ENCODE data around the gene EVA1A. TPM values are rescaled to one million over a fixed set of nuclear protein-coding genes. Genes with fewer than 3 reads are reported as not detected.

Gene EVA1A
- total RNA-seq, 8 experiments from 2014 or later = 0.36 to 9.0 (median 3.8) TPM

- 88 to 100% (median 92%) methylated on average over 1 to 3 of the region's 3 CpGs; no CpG with 5 or more reads in 7 of the 10 experiments for WGBS, 10 experiments
- in situ Hi-C loops (cut with MboI; ENCODE audit: low pct_unique_long_range_greater_than_20kb in 2 of 9, low sequenced_read_pairs in 9 of 9, unreplicated experiment in 9 of 9) = no loop called here
Observed at GRCh38 chr2:75541430-75541829, 19.3 kb downstream of the EVA1A start.

GRCh38 chr2:75540994-75541393 lies 19.7 kb downstream of the EVA1A start:
- Histone ChIP-seq H3K4me3 (no peak overlapping the region), H3K4me1 (replicated peaks in 1 of 2) (peaks cover under 1 to 4% of the 10 kb centered on the region in 2 donors), H3K27ac (no peak overlapping the region)
- in situ Hi-C loops (cut with MboI; ENCODE audit: low pct_unique_long_range_greater_than_20kb in 2 of 9, low sequenced_read_pairs in 9 of 9, unreplicated experiment in 9 of 9) = no loop called here
- no peak for ATAC-seq (replicated peaks in 6 of 8)
- WGBS, 10 experiments = 40 to 100% (median 100%) methylated on average over 1 to 3 of the region's 4 CpGs; no CpG with 5 or more reads in 3 of the 10 experiments

More at GRCh38 chr2:75541430-75541829, 19.3 kb downstream of the EVA1A start:
- Histone ChIP-seq H3K4me3 (no peak overlapping the region), H3K27ac (no peak overlapping the region), H3K4me1 (replicated peaks in 1 of 2) (peaks cover 4% of the 10 kb centered on the region in 2 donors)
- ATAC-seq (replicated peaks in 6 of 8) = no peak

GRCh38 chr2:75539955-75540716 lies 20.6 kb downstream of the EVA1A start:
- ATAC-seq (replicated peaks in 6 of 8) = no peak
- WGBS, 10 experiments = 8 to 100% (median 94%) methylated on average over 1 to 3 of the region's 3 CpGs; no CpG with 5 or more reads in 2 of the 10 experiments
- H3K4me3 ChIP-seq = no peak overlapping the region
- H3K4me1 ChIP-seq (replicated peaks in 1 of 2) = no peaks in the 10 kb centered on the region
- no peak overlapping the region for H3K27ac ChIP-seq
- in situ Hi-C loops (cut with MboI; ENCODE audit: low pct_unique_long_range_greater_than_20kb in 2 of 9, low sequenced_read_pairs in 9 of 9, unreplicated experiment in 9 of 9) = no loop called here

GRCh38 chr2:75538521-75539490 lies 21.9 kb downstream of the EVA1A start:
- no peaks in the 10 kb centered on the region for H3K4me1 ChIP-seq (replicated peaks in 1 of 2)
- 25 to 98% (median 78%) methylated on average over 2 to 6 of the region's 6 CpGs for WGBS, 10 experiments
- no peak overlapping the region for H3K4me3 ChIP-seq
- no peak for ATAC-seq (replicated peaks in 6 of 8)
- no peak overlapping the region for H3K27ac ChIP-seq
- in situ Hi-C loops (cut with MboI; ENCODE audit: low pct_unique_long_range_greater_than_20kb in 2 of 9, low sequenced_read_pairs in 9 of 9, unreplicated experiment in 9 of 9) = no loop called here

DNA sequence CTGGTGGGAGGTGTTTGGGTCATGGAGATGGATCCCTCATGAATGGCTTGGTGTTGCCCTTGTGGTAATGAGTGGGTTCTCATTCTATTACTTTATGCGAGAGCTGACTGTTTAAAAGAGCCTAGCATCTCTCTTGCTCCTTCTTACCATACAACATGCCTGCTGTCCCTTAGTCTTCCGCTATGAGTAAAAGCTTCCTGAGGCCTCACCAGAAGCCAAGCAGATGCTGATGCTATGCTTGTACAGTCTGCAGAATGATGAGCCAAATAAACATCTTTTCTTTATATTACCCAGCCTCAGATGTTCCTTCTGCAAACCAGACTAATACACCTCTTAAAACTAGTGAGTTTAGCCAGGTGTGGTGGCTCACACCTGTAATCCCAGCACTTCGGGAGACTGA lies 23.1 kb downstream of the EVA1A start:
- in situ Hi-C loops (cut with MboI; ENCODE audit: low pct_unique_long_range_greater_than_20kb in 2 of 9, low sequenced_read_pairs in 9 of 9, unreplicated experiment in 9 of 9) = no loop called here
- Histone ChIP-seq H3K4me1 (replicated peaks in 1 of 2) (no peaks in the 10 kb centered on the region), H3K27ac (no peak overlapping the region), H3K4me3 (no peak overlapping the region)
- 53 to 100% (median 100%) methylated on average over 1 to 2 of the region's 3 CpGs; no CpG with 5 or more reads in 2 of the 10 experiments for WGBS, 10 experiments
- no peak for ATAC-seq (replicated peaks in 6 of 8)

DNA sequence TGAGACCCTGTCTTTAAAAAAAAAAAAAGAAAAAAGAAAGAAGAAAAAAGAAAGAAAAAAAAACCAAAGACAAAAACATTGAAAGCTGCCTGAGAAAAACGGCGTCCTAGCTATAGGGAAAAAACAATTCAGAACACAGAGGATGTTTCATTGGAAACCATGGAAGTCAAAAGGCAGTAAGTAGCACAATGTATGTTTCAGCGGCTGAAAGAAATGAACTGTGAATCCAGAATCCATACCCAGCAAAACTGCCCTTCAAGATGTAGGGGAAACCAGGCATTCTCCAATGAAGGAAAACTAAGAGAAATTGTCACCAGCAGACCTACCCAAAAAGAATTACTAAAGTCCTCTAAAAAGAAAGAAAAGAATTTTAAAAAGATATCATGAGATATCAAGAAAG lies 27.6 kb downstream of the EVA1A start:
- in situ Hi-C loops (cut with MboI; ENCODE audit: low pct_unique_long_range_greater_than_20kb in 2 of 9, low sequenced_read_pairs in 9 of 9, unreplicated experiment in 9 of 9) = no loop called here
- 83 to 98% (median 90%) methylated on average over 2 to 3 of the region's 3 CpGs for WGBS, 10 experiments
- H3K4me3 ChIP-seq = no peak overlapping the region

GRCh38 chr2:75532488-75532887 lies 28.3 kb downstream of the EVA1A start:
- no peak overlapping the region for H3K27ac ChIP-seq
- no peak for ATAC-seq (replicated peaks in 6 of 8)
- WGBS, 10 experiments = 18 to 100% (median 78%) methylated on average over 1 of the region's 1 CpG; no CpG with 5 or more reads in 1 of the 10 experiments
- H3K4me3 ChIP-seq = no peak overlapping the region
- no peaks in the 10 kb centered on the region for H3K4me1 ChIP-seq (replicated peaks in 1 of 2)
- in situ Hi-C loops (cut with MboI; ENCODE audit: low pct_unique_long_range_greater_than_20kb in 2 of 9, low sequenced_read_pairs in 9 of 9, unreplicated experiment in 9 of 9) = no loop called here

More for the DNA sequence above, 27.6 kb downstream of the EVA1A start:
- ATAC-seq (replicated peaks in 6 of 8) = no peak
- Histone ChIP-seq H3K4me1 (replicated peaks in 1 of 2) (no peaks in the 10 kb centered on the region), H3K27ac (no peak overlapping the region)

DNA sequence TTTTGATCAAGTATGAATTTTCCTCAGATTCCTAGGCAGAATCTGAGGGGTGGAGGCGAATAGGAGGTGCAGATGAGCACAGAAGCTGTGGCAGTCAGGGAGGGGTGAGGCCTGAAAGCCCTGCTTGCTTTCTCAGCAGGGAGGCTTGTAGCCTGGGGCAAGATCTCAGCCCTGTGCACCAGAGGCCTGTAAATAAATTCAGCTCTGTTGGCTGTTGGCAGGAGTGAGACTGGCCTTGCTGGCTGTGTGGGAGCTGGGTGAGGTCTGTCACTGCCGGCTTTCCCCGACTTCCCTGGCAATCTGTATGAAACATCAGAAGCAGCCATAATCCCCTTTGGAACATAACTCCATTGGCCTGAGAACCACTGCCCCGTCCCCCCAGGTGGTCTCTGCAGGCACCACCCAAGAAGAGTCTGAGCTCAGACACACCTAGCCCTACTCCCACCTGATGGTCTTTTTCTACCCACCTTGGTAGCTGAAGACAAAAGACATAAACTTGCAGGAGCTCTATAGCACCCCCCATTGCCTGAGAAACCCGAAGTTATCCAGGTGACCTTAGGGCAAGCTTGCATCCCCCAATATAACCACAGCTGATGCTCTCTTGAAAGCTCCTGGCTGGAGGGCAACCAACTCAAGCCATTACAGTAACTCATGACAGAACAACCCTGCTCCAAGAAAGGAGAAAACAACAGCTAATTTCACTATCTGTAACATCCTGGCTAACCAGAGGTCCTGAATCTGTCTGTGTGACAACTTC lies 32.3 kb downstream of the EVA1A start:
- Histone ChIP-seq H3K27ac (no peak overlapping the region), H3K4me3 (no peak overlapping the region), H3K4me1 (replicated peaks in 1 of 2) (no peaks in the 10 kb centered on the region)
- WGBS, 10 experiments = 20 to 100% (median 80%) methylated on average over 1 to 4 of the region's 5 CpGs; no CpG with 5 or more reads in 2 of the 10 experiments
- in situ Hi-C loops (cut with MboI; ENCODE audit: low pct_unique_long_range_greater_than_20kb in 2 of 9, low sequenced_read_pairs in 9 of 9, unreplicated experiment in 9 of 9) = no loop called here
- ATAC-seq (replicated peaks in 6 of 8) = peak in 3 of 8 experiments; percentile 91 to 97 (median 91)

DNA sequence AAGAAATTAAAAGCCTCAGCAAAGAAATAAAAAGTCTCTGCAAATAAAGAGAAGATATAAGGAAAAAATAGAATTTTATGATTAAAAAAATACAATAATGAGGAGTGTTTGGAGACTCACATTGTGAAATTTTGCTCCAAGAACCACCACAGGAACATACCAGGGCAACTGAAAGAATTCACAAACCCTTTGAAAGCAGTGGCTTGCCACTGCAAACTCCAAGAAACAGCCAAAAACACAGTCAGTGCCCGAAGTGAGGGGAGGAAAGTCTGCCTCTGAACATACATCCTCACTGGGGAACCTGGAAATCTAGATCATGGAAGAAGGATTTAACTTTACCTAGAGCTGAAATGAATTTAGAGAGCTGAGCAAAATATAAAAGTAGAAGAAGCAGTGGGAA lies 33.1 kb downstream of the EVA1A start:
- 70 to 100% (median 86%) methylated on average over 1 of the region's 1 CpG; no CpG with 5 or more reads in 4 of the 10 experiments for WGBS, 10 experiments
- ATAC-seq (replicated peaks in 6 of 8) = no peak
- in situ Hi-C loops (cut with MboI; ENCODE audit: low pct_unique_long_range_greater_than_20kb in 2 of 9, low sequenced_read_pairs in 9 of 9, unreplicated experiment in 9 of 9) = no loop called here
- no peaks in the 10 kb centered on the region for H3K4me1 ChIP-seq (replicated peaks in 1 of 2)
- no peak overlapping the region for H3K27ac ChIP-seq
- no peak overlapping the region for H3K4me3 ChIP-seq

DNA sequence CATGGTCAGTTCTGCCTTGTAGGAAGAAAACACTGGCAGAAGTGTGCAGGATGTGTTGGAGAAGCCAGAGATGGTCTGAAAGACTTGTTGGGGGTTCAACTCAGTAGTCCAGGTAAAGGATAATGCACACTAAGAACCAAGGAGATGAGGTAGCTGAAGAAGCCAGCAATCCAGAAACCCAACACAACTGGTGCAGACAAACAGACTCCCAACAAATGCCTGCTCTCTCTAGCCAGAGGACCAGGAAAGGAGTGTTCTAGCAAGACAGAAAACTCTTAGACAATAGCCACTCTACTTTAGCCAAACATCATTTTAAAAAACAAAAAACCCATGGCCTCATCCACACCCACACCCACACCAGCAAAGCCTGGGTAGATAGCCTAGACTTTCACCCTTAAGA lies 33.9 kb downstream of the EVA1A start:
- no peak overlapping the region for H3K4me3 ChIP-seq
- no peak overlapping the region for H3K27ac ChIP-seq
- in situ Hi-C loops (cut with MboI; ENCODE audit: low pct_unique_long_range_greater_than_20kb in 2 of 9, low sequenced_read_pairs in 9 of 9, unreplicated experiment in 9 of 9) = no loop called here
- ATAC-seq (replicated peaks in 6 of 8) = no peak
- no peaks in the 10 kb centered on the region for H3K4me1 ChIP-seq (replicated peaks in 1 of 2)

- no peaks in the 10 kb centered on the region for H3K4me1 ChIP-seq (replicated peaks in 1 of 2)
- no peak for ATAC-seq (replicated peaks in 6 of 8)
Observed at GRCh38 chr2:75525434-75526310, 35.1 kb downstream of the EVA1A start.

More at GRCh38 chr2:75525434-75526310, 35.1 kb downstream of the EVA1A start:
- Histone ChIP-seq H3K27ac (no peak overlapping the region), H3K4me3 (no peak overlapping the region)
- in situ Hi-C loops (cut with MboI; ENCODE audit: low pct_unique_long_range_greater_than_20kb in 2 of 9, low sequenced_read_pairs in 9 of 9, unreplicated experiment in 9 of 9) = no loop called here
- WGBS, 10 experiments = 49 to 100% (median 91%) methylated on average over 2 to 5 of the region's 5 CpGs
